HFF-Myc (cell line): ENCODE measurements around the gene EGFLAM.

Experiments
- DNase-seq: peaks from one replicate; pipeline ENCODE4 v3.0.0-alpha.2; 2011; ENCODE audit warnings: low read depth; ENCODE audit errors: extremely low read depth
- H3K4me3 ChIP-seq: replicated peaks from 2 replicates; pipeline ENCODE4 v1.5.1; 2011; ENCODE audit warnings: low read depth, mild to moderate bottlenecking, control low read depth, low read length
- TF ChIP-seq, protein P1 (sequence below): IDR thresholded peaks from 2 replicates; pipeline ENCODE4 v1.5.1; 2012; ENCODE audit warnings: mild to moderate bottlenecking, low read depth, low read length, control low read depth; ENCODE audit errors: missing control alignments

The EGFLAM gene

GRCh38 chr5:38258319-38259061 lies at the start of gene EGFLAM:
TSS of gene EGFLAM (plus strand) at chr5:38258559. CDS start at chr5:38258755, 196 bp downstream.
- H3K4me3 ChIP-seq: peak within 1 kb of the TSS; percentile 48
- DNase-seq: no peak
- TF ChIP-seq, protein P1, sequence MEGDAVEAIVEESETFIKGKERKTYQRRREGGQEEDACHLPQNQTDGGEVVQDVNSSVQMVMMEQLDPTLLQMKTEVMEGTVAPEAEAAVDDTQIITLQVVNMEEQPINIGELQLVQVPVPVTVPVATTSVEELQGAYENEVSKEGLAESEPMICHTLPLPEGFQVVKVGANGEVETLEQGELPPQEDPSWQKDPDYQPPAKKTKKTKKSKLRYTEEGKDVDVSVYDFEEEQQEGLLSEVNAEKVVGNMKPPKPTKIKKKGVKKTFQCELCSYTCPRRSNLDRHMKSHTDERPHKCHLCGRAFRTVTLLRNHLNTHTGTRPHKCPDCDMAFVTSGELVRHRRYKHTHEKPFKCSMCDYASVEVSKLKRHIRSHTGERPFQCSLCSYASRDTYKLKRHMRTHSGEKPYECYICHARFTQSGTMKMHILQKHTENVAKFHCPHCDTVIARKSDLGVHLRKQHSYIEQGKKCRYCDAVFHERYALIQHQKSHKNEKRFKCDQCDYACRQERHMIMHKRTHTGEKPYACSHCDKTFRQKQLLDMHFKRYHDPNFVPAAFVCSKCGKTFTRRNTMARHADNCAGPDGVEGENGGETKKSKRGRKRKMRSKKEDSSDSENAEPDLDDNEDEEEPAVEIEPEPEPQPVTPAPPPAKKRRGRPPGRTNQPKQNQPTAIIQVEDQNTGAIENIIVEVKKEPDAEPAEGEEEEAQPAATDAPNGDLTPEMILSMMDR: peak; percentile 12

DNA sequence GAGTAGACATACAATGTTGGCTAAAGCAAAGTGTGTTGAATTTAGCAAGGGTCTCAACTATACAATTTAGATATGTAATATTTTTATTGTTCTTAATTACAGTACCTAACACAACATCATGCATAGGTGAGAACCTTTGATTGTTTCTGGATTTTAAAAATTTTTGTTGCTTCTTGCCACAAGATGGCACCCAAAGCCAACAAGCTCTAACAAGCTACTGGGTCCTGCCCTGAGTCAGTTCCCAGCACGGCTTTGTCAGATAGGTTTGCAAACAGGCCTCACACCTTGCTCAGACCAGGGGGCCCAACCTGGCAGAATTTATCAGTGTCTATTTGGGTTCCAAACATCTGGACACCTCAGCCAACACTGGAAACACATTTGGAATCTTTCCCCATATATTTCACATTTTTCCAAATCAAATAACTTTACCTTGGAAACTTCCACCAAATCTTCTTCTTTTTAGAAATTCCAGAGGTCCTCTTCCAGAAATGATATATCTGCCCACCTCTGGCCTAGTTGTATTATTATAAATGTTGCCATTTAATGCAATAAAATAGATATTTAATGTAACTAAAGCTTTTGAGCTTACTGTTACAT lies 49.5 kb upstream of the EGFLAM start:
- DNase-seq: peak; percentile 7
- TF ChIP-seq, protein P1: peak; percentile 56

GRCh38 chr5:38210676-38211353 lies 47.5 kb upstream of the EGFLAM start:
- TF ChIP-seq, protein P1: no peak
- no peak for DNase-seq
- no peak overlapping the region for H3K4me3 ChIP-seq

More for the DNA sequence above, 49.5 kb upstream of the EGFLAM start:
- no peak overlapping the region for H3K4me3 ChIP-seq

GRCh38 chr5:38211354-38211710 lies 47.0 kb upstream of the EGFLAM start:
- TF ChIP-seq, protein P1: no peak
- no peak for DNase-seq
- no peak overlapping the region for H3K4me3 ChIP-seq

DNA sequence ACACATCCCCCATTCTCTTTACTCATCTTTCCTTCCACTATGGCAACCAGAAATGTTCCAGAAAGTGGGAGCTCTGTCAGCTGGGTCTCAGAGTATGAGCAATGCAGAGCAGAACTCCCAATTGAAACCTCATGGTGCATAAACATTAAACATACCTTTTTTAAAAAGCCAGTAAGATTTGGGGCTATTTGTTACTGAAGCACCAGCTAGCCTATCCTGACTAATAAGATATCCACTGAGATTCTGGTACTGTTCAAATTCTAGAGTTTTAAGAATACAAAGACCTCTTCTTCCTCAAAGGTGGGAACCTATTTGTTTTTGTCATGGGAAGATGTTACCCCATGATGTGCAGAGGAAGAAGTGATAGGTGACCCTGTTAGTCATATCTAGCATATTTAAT lies 46.1 kb upstream of the EGFLAM start:
- TF ChIP-seq, protein P1: no peak
- no peak overlapping the region for H3K4me3 ChIP-seq
- no peak for DNase-seq

- H3K4me3 ChIP-seq: no peak overlapping the region
- TF ChIP-seq, protein P1: no peak
- DNase-seq: no peak
Measured at GRCh38 chr5:38226091-38226490, 32.3 kb upstream of the EGFLAM start.
